IPS DF 6.9 (cell line): Measurements from ENCODE around the gene SFTA2.

Experiments
- DNase-seq: peaks from one replicate; pipeline ENCODE4 v3.0.0-alpha.2; 2013; ENCODE audit warnings: low read depth, low spot score
- H3K27ac ChIP-seq: one replicate; pipeline ENCODE4 v1.5.1; 2013; ENCODE audit warnings: low read length, control low read depth
- H3K27me3 ChIP-seq: 2 replicates; pipeline ENCODE4 v1.6.1; 2013; ENCODE audit warnings: mild to moderate bottlenecking, low read length; ENCODE audit not compliant: control insufficient read depth, insufficient read depth
- H3K36me3 ChIP-seq: 2 replicates; pipeline ENCODE4 v1.6.1; 2013; ENCODE audit warnings: low read length; ENCODE audit not compliant: control insufficient read depth, insufficient read depth
- H3K4me1 ChIP-seq: 2 replicates; pipeline ENCODE4 v1.6.1; 2013; ENCODE audit warnings: low read length; ENCODE audit not compliant: control insufficient read depth, insufficient read depth
- H3K4me3 ChIP-seq: 2 replicates; pipeline ENCODE4 v1.5.1; 2013; ENCODE audit warnings: mild to moderate bottlenecking, low read length
- H3K9me3 ChIP-seq: 2 replicates; pipeline ENCODE4 v1.6.1; 2013; ENCODE audit warnings: low read length, inconsistent platforms; ENCODE audit not compliant: control insufficient read depth, insufficient read depth
- WGBS: extraction: QIAGEN DNeasy Blood & Tissue Kit; methylation state at CpG from one replicate; pipeline ENCODE4 v1.1.7; 2013; ENCODE audit warnings: mixed read lengths, missing lambda C conversion rate; ENCODE audit not compliant: insufficient read length, insufficient coverage; 5-methylcytosine and 5-hydroxymethylcytosine counted together

Gene SFTA2

DNA sequence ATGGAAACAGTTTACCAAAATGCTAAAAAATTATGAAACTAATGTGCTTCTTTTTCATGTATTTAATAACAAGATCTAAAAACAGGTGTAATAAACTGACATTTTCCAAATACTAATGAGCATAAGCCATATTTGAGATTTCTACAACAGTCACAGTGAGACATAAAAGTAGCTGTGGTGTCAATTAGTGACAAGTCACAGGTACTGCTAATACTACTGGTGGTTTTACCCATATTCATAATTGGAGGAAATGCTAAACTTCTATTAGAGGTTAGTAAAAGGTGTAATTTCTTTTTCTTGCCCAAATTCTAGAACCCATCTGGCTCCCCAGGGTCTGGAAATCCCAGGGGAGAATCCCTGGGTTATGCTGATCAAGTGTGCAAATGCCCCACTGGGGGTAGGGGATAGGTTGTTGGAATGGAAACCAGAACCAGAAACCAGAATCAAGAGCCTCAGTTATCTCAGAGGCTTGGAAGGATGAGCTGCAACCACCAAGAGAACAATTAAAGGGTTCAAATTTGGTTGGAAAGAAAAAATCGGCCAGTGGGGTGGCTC, 31.0 kb downstream of the SFTA2 start:
- no peaks in the 10 kb centered on the region for H3K27me3 ChIP-seq
- no peak overlapping the region for H3K4me3 ChIP-seq
- no peak overlapping the region for H3K27ac ChIP-seq
- H3K36me3 ChIP-seq, result peaks cover 30% of the 10 kb centered on the region
- no peak for DNase-seq
- H3K9me3 ChIP-seq, result no peaks in the 10 kb centered on the region
- no peaks in the 10 kb centered on the region for H3K4me1 ChIP-seq
- no CpG with 5 or more reads among the region's 1 CpG for WGBS

DNA sequence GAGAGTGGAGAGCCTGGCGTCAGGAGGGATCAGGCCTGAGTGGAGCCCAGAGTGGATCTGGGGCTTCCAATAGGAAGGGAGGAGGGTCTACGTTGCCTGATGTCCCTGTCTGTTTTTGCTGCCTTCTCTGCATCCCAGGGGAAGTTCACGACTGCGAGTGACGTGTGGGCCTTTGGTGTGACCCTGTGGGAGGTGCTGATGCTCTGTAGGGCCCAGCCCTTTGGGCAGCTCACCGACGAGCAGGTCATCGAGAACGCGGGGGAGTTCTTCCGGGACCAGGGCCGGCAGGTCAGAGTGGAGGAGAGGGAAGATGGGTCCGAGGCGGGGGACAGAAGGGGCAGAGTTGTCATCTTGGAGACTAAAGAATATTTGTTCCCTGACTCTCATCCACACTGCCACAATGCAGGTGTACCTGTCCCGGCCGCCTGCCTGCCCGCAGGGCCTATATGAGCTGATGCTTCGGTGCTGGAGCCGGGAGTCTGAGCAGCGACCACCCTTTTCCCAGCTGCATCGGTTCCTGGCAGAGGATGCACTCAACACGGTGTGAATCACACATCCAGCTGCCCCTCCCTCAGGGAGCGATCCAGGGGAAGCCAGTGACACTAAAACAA, 33.1 kb downstream of the SFTA2 start:
- WGBS, result no CpG with 5 or more reads among the region's 23 CpGs
- Histone ChIP-seq H3K27me3 (no peaks in the 10 kb centered on the region), H3K4me1 (no peaks in the 10 kb centered on the region), H3K27ac (no peak overlapping the region), H3K9me3 (no peaks in the 10 kb centered on the region), H3K4me3 (no peak overlapping the region), H3K36me3 (peaks cover 46% of the 10 kb centered on the region)
- DNase-seq, result no peak

DNA sequence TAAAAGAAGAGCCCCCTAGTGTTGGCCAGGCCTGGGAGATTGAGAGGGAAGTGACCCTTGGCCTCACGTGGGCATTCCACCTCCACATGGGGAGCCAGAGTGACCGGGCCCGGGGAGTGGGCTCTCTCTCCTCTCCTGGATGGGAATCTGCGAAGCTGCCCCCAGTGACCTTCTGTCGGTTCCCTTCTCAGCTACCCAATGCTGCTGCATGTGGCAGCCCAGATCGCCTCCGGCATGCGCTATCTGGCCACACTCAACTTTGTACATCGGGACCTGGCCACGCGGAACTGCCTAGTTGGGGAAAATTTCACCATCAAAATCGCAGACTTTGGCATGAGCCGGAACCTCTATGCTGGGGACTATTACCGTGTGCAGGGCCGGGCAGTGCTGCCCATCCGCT, 34.1 kb downstream of the SFTA2 start:
- H3K27me3 ChIP-seq, result no peaks in the 10 kb centered on the region
- no peaks in the 10 kb centered on the region for H3K4me1 ChIP-seq
- H3K27ac ChIP-seq, result no peak overlapping the region
- H3K4me3 ChIP-seq, result no peak overlapping the region
- DNase-seq, result no peak
- peaks cover 54% of the 10 kb centered on the region for H3K36me3 ChIP-seq
- WGBS, result no CpG with 5 or more reads among the region's 16 CpGs
- no peaks in the 10 kb centered on the region for H3K9me3 ChIP-seq

- H3K36me3 ChIP-seq, result peaks cover 55% of the 10 kb centered on the region
- H3K27me3 ChIP-seq, result no peaks in the 10 kb centered on the region
Measured at GRCh38 chr6:30896541-30896940, 35.4 kb downstream of the SFTA2 start.

GRCh38 chr6:30895343-30895742, 36.6 kb downstream of the SFTA2 start:
- no CpG with 5 or more reads among the region's 10 CpGs for WGBS

More at GRCh38 chr6:30896541-30896940, 35.4 kb downstream of the SFTA2 start:
- Histone ChIP-seq H3K27ac (no peak overlapping the region), H3K4me3 (no peak overlapping the region), H3K4me1 (no peaks in the 10 kb centered on the region), H3K9me3 (no peaks in the 10 kb centered on the region)
- DNase-seq, result no peak
- WGBS, result no CpG with 5 or more reads among the region's 13 CpGs

GRCh38 chr6:30894935-30895334, 37.0 kb downstream of the SFTA2 start:
- H3K27ac ChIP-seq, result no peak overlapping the region
- peaks cover 71% of the 10 kb centered on the region for H3K36me3 ChIP-seq
- H3K4me3 ChIP-seq, result no peak overlapping the region
- no peaks in the 10 kb centered on the region for H3K9me3 ChIP-seq
- DNase-seq, result no peak
- 100% methylated on average over 1 of the region's 3 CpGs for WGBS
- no peaks in the 10 kb centered on the region for H3K27me3 ChIP-seq
- H3K4me1 ChIP-seq, result no peaks in the 10 kb centered on the region

More at GRCh38 chr6:30895343-30895742, 36.6 kb downstream of the SFTA2 start:
- no peaks in the 10 kb centered on the region for H3K27me3 ChIP-seq
- H3K36me3 ChIP-seq, result peaks cover 67% of the 10 kb centered on the region
- no peak overlapping the region for H3K4me3 ChIP-seq
- no peaks in the 10 kb centered on the region for H3K9me3 ChIP-seq
- H3K27ac ChIP-seq, result no peak overlapping the region
- no peak for DNase-seq
- no peaks in the 10 kb centered on the region for H3K4me1 ChIP-seq

DNA sequence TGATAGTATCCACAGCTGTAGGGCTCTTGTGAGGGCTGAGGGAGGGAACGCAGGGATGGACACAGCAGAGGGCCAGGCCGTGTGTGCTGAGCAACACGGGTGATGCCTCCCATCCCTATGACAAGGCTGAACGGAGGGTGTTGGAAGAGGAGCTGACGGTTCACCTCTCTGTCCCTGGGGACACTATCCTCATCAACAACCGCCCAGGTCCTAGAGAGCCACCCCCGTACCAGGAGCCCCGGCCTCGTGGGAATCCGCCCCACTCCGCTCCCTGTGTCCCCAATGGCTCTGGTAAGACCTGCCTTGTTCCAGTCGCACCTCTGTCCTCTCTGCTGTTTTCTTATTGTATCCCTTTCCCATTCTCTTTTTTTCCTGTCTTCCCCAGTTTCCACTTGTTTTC, 37.6 kb downstream of the SFTA2 start:
- Histone ChIP-seq H3K27me3 (no peaks in the 10 kb centered on the region), H3K9me3 (no peaks in the 10 kb centered on the region), H3K4me3 (no peak overlapping the region), H3K36me3 (peaks cover 75% of the 10 kb centered on the region), H3K4me1 (no peaks in the 10 kb centered on the region), H3K27ac (no peak overlapping the region)
- DNase-seq, result no peak
- no CpG with 5 or more reads among the region's 12 CpGs for WGBS

- H3K36me3 ChIP-seq, result peaks cover 74% of the 10 kb centered on the region
- no peaks in the 10 kb centered on the region for H3K9me3 ChIP-seq
- no peaks in the 10 kb centered on the region for H3K4me1 ChIP-seq
- H3K27ac ChIP-seq, result no peak overlapping the region
- WGBS, result no CpG with 5 or more reads among the region's 8 CpGs
- no peak overlapping the region for H3K4me3 ChIP-seq
- no peaks in the 10 kb centered on the region for H3K27me3 ChIP-seq
- no peak for DNase-seq
Measured at GRCh38 chr6:30893666-30894065, 38.3 kb downstream of the SFTA2 start.

- H3K4me1 ChIP-seq, result no peaks in the 10 kb centered on the region
- H3K27ac ChIP-seq, result no peak overlapping the region
- no CpG with 5 or more reads among the region's 16 CpGs for WGBS
- DNase-seq, result no peak
- H3K9me3 ChIP-seq, result no peaks in the 10 kb centered on the region
- no peaks in the 10 kb centered on the region for H3K27me3 ChIP-seq
- peaks cover 68% of the 10 kb centered on the region for H3K36me3 ChIP-seq
- no peak overlapping the region for H3K4me3 ChIP-seq
Measured at GRCh38 chr6:30893001-30893591, 38.9 kb downstream of the SFTA2 start.

DNA sequence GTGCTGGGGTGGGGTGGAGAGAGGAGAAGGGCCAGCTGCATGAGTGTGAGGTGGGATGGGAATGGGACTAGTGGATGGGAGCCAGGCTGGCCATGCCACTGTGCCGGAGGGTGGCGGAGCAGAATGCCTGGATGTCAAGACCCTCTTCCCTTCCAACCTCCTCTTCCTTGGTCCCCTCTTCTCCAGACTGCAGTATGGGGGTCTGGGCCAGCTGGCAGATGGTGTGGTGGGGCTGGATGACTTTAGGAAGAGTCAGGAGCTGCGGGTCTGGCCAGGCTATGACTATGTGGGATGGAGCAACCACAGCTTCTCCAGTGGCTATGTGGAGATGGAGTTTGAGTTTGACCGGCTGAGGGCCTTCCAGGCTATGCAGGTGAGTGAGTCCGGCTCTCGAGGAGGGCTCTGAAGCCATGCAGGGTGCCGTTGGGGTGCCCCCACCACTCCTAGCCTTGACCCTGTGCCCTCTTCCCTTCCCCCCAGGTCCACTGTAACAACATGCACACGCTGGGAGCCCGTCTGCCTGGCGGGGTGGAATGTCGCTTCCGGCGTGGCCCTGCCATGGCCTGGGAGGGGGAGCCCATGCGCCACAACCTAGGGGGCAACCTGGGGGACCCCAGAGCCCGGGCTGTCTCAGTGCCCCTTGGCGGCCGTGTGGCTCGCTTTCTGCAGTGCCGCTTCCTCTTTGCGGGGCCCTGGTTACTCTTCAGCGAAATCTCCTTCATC, 40.0 kb downstream of the SFTA2 start:
- Histone ChIP-seq H3K4me1 (no peaks in the 10 kb centered on the region), H3K27ac (no peak overlapping the region), H3K9me3 (no peaks in the 10 kb centered on the region), H3K27me3 (no peaks in the 10 kb centered on the region), H3K4me3 (no peak overlapping the region), H3K36me3 (peaks cover 58% of the 10 kb centered on the region)
- no CpG with 5 or more reads among the region's 21 CpGs for WGBS
- no peak for DNase-seq
